Embryonic facial prominence (tissue), 1 donor: ENCODE measurements around the gene LRRFIP2.
"Not testable (repeated sequence)": the region's sequence is repeated elsewhere in the genome, so short reads cannot be mapped to it uniquely, and the experiment has no call there.

Source experiments
- DNase-seq: peaks from one replicate; pipeline ENCODE4 v3.0.0-alpha.2; 2016; ENCODE audit errors: extremely low spot score

The LRRFIP2 gene

GRCh38 chr3:37174532-37175126, at the start of gene LRRFIP2:
TSS of gene LRRFIP2 (minus strand) at chr3:37174582. CDS start at chr3:37148983, 25,599 bp downstream.
- no peak for DNase-seq

GRCh38 chr3:37223576-37223975, 49.2 kb upstream of the LRRFIP2 start:
- DNase-seq = no peak

GRCh38 chr3:37223141-37223558, 48.8 kb upstream of the LRRFIP2 start:
- DNase-seq = no peak

- not testable (repeated sequence) for DNase-seq
Measured at GRCh38 chr3:37222542-37222941, 48.2 kb upstream of the LRRFIP2 start.

- DNase-seq = no peak
Measured at GRCh38 chr3:37221407-37221806, 47.0 kb upstream of the LRRFIP2 start.

- no peak for DNase-seq
Measured at GRCh38 chr3:37219266-37219665, 44.9 kb upstream of the LRRFIP2 start.

- no peak for DNase-seq
Measured at GRCh38 chr3:37218206-37218605, 43.8 kb upstream of the LRRFIP2 start.

- DNase-seq = no peak
Measured at GRCh38 chr3:37217098-37217849, 42.9 kb upstream of the LRRFIP2 start.

- DNase-seq = no peak
Measured at GRCh38 chr3:37216597-37217097, 42.3 kb upstream of the LRRFIP2 start.

- DNase-seq = no peak
Measured at GRCh38 chr3:37214076-37214475, 39.7 kb upstream of the LRRFIP2 start.

- DNase-seq = no peak
Measured at GRCh38 chr3:37210230-37210629, 35.8 kb upstream of the LRRFIP2 start.

GRCh38 chr3:37208576-37208975, 34.2 kb upstream of the LRRFIP2 start:
- not testable (repeated sequence) for DNase-seq

GRCh38 chr3:37208008-37208407, 33.6 kb upstream of the LRRFIP2 start:
- DNase-seq = not testable (repeated sequence)

- DNase-seq = not testable (repeated sequence)
Measured at GRCh38 chr3:37206041-37206440, 31.7 kb upstream of the LRRFIP2 start.

- DNase-seq = no peak
Measured at GRCh38 chr3:37204314-37204713, 29.9 kb upstream of the LRRFIP2 start.

GRCh38 chr3:37202035-37202434, 27.7 kb upstream of the LRRFIP2 start:
- DNase-seq = no peak

- DNase-seq = no peak
Measured at GRCh38 chr3:37200141-37200540, 25.8 kb upstream of the LRRFIP2 start.

- no peak for DNase-seq
Measured at GRCh38 chr3:37198996-37199395, 24.6 kb upstream of the LRRFIP2 start.

- no peak for DNase-seq
Measured at GRCh38 chr3:37198547-37198946, 24.2 kb upstream of the LRRFIP2 start.

GRCh38 chr3:37197810-37198371, 23.5 kb upstream of the LRRFIP2 start:
- no peak for DNase-seq

GRCh38 chr3:37194533-37194932, 20.2 kb upstream of the LRRFIP2 start:
- no peak for DNase-seq

GRCh38 chr3:37190667-37191066, 16.3 kb upstream of the LRRFIP2 start:
- DNase-seq = no peak

- no peak for DNase-seq
Measured at GRCh38 chr3:37189109-37189508, 14.7 kb upstream of the LRRFIP2 start.
